Gastroesophageal sphincter (tissue), 3 donors: ENCODE measurements around the gene H1-8.

Experiments used
- CTCF ChIP-seq, 4 experiments: fragments of 200-600 bp in 2 of 4; fragments of 450-650 bp in 2 of 4; sonication (generic) in 1 of 4; IDR thresholded peaks; one replicate each; pipeline ENCODE4 v1.5.1; 2017 to 2019; ENCODE audit warnings: antibody characterized with exemption in 4 of 4, mild to moderate bottlenecking in 2 of 4, moderate library complexity in 2 of 4
- EP300 ChIP-seq: sonication (generic); formaldehyde crosslinking; IDR thresholded peaks from one replicate; pipeline ENCODE4 v1.6.1; 2017; ENCODE audit warnings: antibody characterized with exemption, mild to moderate bottlenecking
- POLR2A ChIP-seq, 2 donors: fragments of 450-650 bp; IDR thresholded peaks; one replicate each; pipeline ENCODE4 v1.6.1; 2017; ENCODE audit warnings: antibody characterized with exemption in 2 of 2, mild to moderate bottlenecking in 2 of 2, moderate library complexity in 1 of 2
- POLR2AphosphoS5 ChIP-seq: sonication (generic); formaldehyde crosslinking; IDR thresholded peaks from one replicate; pipeline ENCODE4 v1.6.1; 2017; ENCODE audit warnings: antibody characterized with exemption

GRCh38 chr3:129561619-129562248 lies 18.8 kb downstream of the H1-8 start:
- TF ChIP-seq CTCF (IDR thresholded peaks at IDR 0.05) = no peak
- TF ChIP-seq POLR2AphosphoS5 = no peak
- TF ChIP-seq EP300 = no peak
- no peak for TF ChIP-seq POLR2A (IDR thresholded peaks at IDR 0.05)
